NCI-H345 (cell line): ENCODE data around the gene RGN.
"Not testable (repeated sequence)": the region's sequence is repeated elsewhere in the genome, so short reads cannot be mapped to it uniquely, and the experiment has no call there.

Source experiments
- DNase-seq: peaks from one replicate; lab custom pipeline; 2025; lab: John Stamatoyannopoulos, UW

RGN gene

DNA sequence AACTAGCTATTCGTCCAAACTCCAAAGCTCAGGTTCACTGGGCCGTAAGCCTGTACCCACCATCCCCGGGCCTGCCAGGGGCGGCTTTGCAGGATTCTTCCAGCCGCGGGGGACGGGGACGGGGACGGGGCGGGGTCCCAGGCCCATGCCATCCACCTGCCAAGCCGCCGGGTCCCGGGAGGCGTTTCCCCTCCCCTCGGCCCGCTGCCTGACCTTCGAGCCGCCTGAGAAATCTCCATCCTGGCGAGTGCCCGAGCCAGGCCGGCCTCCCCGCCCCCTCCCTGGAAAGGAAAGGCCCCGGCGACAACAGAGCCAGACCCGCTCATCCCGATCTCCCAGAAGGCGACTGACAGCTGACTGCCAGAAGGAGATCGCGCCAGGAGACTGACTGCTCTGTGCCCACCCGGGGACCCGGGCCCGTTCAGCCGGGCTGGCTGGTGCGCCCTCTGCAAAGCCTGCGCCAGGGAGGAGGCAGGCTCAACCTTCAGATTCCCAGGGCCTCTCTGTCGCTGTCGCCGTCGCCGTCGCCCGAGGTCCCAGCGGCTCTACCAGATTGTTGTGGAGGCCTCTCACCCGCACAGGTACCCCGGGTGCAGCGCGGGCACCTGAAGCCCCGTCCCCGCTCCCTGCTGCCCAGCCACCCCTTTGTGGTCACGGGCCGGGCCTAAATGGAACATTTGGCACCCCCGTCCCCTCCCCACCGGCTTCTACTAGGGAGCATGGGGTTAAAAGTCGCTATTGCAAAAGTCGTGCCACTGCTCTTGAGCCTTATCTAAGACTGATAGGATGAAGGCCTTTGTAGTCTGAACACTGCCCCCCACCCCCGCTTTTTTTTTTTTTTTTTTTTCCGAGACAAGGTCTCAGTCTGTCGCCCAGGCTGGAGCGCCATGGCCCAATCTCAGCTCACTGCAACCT is at the start of gene RGN:
RGN (plus strand) TSS at position 315 of the 915 bp plus-strand sequence. CDS start 2,702 bp downstream, outside the sequence.
- DNase-seq = no peak

DNA sequence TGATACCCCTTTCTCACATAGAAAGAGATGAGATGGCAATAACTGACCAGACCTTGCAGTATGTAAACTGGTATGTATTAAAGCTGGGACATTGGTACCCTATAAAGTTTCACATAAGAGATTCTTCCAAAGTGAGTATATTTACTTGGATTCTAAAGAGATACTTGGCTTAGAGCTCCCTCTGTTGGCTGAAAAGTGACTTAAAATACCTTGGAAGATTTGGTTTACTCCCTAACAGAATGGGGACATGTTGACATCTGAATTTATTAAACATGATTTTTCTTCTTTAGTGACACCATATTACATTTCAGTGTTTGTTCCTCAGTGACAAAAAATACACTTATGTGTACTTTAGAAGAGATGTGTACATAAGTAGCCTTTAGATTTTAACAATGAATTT is 47.9 kb upstream of the RGN start:
- DNase-seq = peak; percentile 35

DNA sequence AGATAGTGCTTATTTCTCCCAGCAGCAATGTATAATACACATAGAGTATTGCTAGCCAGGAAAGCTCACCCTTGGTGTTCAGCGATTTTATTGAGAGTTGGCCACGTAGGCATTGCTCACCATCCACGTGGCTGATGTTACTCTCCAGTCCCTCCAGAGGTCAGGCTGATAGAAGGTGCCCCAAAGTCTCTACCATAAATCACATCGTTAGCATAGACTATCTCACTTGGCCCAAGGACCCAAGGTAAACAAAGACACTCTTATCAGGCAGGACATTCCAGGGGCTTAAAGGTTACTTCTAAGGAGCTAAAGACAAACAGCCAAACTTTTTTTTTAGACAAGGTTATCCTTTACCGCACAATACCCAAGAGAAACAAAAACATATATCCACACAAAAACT is 30.3 kb upstream of the RGN start:
- no peak for DNase-seq

DNA sequence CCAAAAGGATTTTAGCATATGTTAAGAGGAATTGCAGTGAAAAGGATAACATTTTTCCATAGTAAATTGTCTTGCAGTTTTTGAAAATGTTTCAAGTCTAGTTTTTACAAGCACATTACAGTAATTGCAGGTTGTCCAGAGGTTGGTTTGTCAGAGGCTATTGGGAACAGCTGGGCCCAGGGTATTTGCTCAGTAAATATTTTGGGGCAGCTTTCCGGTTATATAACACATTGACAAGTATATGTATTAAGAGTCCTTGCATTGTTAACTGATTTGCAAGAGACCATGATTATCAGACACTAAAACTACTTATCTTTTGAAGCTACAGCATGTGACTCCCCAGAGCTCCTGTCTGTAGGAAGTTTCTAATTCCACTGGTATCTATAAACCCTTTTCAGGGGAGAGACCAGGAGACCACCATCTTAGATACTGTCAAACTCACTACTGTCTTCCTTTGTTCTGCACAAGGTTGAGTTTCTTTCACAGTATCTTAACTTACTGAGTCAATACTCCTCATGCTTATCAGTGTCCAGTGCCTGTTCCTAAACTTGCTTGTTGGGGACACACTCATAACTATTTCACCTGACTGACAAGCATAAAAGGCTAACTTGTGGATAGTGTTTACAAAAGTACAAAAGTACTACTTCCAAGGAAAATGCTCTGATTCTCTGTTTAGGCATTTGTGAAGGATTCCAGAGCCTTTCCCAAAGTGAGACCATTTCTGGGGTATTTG is 18.9 kb upstream of the RGN start:
- DNase-seq = no peak

DNA sequence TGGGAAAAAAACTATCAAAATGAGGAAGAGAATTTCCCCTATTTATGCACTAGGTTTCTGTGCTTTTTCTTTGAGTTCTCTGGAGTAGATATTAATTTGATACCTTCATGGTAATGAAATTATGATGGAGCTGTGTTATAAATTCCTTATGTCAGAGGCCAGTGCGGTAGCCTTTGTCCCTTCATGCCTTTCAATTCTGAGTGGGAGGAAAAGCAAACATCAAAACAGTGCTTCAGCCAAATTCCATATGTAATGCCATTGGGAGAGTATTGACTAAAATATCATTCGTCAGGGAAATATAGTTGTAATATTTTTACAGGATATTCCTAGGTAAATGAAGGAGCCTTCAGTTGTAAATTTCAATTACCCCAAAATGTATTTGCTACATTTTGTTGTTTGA is 17.5 kb upstream of the RGN start:
- no peak for DNase-seq

DNA sequence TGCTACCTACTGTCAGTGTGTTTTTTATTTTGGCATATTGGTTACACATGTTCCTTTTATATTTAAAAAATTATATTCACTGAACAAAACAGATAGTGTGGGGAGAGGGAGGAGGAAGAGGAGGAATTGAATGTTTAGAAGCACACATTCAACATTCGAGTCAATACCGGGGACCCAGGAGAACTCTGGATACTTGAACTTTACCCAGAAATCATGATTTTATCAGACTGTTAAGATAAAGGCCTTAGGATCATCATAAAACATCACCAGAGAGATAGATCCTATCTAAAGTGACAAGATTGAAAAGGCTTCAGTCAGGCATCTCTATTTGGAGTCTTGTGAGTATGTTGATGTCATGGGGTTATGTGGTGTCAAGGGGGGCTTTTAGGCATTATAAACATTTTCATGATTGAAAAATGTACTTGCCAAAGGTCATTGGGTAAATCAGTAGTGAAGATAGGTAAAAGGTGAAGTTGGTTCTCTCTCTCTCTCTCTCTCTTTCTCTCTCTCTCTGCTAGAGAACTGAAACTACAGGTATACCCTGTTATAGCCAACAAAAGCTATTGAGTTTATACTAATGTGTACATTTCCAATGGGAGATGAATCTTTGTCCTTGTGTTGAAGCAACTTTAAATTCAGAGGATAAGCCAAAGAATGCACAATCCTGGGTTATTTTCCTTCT is 16.9 kb upstream of the RGN start:
- DNase-seq = no peak

DNA sequence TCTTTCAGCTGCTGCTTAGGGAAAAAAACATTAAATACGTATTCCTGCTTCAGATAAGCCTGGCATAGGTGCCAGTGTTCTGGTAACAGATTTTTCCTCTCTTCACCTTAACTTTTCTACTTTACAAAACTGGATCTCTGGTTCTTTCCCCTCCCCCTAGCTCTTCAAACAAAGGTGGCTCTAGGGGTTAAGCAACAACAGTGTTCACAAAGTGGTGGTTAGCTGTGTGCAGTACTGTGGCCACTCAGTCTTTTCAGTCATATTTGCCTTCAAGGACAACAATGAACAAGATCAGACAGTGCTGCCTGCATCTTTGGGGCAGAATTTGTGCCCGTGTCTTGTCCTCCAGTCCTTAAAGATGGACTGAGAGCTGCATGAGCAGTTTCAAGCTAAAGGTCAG is 15.1 kb upstream of the RGN start:
- DNase-seq = no peak

DNA sequence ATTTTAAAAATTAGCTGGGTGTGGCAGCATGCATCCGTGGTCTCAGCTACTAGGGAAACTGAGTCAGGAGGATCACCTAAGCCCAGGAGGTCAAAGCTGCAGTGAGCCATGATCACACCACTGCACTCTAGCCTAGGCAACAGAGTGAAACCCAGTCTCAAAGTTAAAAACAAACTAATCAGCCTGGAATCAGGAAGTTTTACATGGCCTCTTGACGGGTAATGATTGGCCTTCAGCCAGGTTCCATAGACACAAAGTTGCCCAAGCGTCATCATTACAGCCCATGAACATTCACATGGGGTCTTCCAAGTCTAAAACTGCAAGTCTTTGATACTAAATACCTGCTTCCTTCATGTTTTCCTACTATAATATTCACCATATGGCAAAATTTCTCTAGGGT is 10.0 kb upstream of the RGN start:
- DNase-seq = no peak

DNA sequence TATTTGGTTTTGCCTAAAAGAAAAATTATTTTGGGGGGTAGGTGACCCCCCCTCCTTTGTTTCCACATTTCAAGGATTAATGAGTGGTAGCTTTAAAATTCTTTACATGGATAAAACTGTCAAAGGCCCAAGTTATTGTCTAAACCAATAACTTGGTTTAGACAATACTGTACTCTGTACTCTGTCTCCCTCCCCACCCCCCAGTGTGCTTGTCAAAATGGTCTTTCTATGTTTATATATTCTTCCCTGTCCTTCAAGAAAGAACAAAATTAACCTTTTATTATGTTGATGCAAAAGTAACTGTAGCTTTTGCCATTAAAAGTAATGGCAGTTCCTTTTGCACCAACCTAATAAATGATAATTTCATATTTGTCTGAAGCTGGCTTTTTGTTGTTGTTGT is 9.5 kb upstream of the RGN start:
- no peak for DNase-seq

DNA sequence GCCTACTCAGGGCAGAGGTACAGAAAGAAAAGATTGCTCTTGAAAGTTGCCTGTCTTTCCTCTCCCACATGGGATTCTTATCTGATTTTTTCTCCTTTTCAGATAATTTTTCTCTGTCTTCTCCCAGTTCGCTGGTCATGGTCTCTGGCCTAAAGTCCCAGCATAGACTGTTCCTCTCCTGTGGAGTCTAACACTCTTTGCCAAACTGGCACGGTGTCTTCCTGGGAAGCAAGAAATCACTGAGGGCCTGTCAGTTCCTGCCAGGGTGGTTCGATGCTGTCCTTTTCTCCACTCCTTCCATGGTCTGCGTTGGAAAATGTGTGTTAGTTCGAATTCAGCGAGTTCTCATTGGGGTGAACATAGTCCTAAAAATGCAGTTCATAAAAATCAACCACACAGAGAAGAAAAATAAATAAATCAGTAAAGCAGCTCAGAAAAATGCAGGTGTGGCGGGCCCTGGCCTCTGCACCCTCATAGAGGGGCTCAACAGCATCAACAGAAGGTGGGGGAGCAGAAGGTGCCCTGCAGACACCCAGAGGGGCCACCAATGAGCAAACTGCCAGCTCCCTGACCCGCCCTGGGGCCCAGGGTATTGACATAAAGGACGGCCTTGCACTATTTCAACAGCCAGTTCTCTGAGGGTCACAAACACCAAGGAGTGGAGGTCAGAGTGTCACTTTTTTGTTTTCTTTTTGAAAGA is 2.1 kb downstream of the RGN start:
- no peak for DNase-seq

DNA sequence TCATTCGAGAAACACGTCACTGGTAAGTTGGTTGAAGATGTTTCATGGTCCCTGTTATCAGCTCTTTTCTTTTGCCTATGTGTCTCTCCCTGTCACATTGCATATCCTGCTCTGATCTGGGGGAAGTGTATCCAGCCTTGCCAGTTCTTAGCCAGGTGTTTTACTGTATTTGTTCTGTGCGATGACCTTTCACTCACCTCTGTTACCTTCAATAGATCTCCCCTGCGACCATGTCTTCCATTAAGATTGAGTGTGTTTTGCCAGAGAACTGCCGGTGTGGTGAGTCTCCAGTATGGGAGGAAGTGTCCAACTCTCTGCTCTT is 2.6 kb downstream of the RGN start:
- no peak for DNase-seq

DNA sequence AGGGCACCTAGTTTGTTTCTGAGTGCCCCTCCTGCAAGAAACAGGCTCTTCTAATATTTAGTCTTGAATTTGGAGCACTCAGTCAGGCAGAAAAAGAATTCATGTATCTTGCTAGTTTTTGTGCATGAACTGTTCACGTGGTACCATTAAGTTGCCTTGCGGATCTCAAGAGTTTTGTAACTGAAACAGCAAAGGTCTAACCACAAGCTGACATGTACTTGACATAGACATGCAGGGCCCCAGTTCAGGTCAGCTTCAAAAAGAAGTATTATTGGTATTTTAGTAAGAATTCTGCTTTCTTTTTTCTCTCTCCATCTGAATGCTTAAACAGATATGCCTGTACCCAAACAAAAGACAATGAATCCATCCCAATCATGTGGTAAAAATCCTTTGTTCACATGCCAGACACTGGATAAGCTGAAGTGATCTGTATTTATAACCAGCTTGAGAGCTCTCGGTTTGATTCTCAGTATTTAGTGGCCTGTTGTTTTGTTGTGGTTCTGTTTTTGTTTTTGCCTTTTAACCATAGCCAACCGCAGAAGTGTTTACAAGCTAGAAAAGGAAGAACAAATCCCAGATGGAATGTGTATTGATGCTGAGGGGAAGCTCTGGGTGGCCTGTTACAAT is 13.0 kb downstream of the RGN start:
- peak; percentile 6 for DNase-seq

DNA sequence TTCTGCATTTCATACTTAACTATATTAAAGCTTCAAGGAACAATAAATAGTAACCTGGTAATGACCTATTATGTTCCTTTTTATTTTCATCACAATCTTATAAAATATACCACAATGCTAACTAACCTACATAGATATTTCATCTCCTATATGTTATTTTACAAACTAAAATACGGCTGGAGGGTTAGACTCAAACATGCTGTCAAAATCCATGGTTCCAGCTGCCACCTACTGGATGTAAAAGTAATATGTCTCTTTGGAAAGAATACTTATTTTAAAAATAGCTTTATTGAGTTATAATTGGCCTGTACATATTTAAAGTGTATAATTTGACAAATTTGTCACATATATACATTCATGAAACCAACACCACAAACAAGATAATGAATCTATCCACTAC is 15.0 kb downstream of the RGN start:
- DNase-seq = peak; percentile 20

DNA sequence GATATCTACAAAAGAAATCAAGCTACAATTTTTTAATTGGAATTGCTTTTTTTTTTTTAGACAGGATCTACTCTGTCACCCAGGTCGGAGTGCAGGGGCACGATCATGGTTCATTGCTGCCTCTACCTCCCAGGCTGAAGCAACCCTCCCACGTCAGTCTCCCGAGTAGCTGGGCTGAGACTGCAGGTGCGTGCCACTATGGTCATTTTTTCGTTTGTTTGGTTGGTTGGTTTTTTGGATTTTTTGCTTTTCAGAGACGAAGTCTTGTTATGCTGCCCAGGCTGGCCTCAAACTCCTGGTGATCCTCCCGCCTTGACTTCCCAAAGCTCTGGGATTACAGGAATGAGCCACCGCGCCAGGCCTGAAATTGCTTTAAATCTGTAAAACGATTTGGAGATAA is 15.6 kb downstream of the RGN start:
- DNase-seq = no peak

DNA sequence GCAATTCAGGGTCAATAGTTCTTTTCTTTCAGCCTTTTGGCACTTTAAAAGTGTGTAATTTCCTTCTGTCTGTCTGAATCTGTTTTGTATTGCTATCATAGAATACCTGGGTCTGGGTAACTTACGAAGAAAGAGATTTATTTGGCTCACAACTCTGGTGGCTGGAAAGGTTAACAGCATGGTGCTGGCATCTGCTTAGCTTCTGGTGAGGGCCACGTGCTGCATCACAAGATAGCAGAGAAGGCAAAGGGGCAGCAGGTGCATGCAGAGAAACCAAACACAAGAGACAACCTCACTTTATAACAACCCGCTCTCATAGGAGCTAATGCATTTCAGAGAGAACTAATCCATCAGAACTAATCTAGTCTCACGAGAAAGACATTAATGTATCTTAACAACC is 18.8 kb downstream of the RGN start:
- DNase-seq = no peak

DNA sequence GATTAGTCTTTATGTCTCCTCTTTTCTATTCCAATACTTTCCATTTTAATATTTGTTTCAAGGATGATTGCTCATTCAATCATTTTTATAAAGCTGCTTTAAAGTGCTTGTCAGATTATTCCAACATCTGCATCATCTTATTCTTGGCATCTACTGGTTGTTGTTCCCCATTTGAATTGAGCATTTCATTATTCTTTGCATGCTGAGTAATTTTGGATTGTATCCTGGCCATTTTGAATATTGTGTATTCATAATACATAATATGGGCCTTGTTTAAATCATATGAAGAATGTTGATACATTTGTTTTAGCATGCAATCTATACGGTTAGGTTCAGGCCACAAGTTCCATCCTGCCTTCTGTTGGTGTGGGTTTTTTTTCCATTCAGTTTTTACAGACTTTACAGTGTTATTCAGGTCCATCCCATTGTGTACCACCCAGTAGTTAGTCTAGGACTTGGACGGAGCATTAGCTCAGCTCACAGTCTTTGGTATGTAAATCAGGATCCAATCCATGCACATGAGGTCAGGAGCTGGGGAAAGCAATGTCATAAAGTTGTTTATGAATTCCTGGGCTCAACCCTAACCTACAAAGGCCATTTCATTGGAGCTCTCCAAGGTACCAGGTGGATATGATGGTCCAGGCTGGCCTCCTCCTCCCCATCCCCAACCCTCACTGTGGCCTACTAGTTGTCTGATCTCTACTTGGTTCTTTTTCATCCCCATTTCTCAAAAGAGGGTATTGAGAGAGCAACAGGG is 20.3 kb downstream of the RGN start:
- no peak for DNase-seq

DNA sequence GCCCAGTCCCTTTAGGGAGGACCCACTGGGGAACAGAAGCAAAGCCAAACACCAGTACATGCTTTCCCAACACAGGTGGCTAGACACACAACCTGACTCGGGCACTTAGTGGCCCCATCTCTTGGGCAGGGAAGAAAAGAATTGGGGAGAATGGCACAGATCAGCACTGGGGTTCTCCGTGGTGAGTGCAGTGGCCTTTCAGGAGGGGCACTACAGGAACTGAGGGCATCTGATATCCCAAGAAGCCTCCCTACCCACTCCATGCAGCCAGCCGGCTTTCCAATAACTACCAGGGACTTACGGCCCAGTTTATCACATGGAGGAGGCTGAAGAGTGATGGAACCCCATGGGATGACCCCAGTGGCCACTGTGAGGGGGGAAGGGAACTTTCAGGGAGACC is 23.0 kb downstream of the RGN start:
- no peak for DNase-seq

DNA sequence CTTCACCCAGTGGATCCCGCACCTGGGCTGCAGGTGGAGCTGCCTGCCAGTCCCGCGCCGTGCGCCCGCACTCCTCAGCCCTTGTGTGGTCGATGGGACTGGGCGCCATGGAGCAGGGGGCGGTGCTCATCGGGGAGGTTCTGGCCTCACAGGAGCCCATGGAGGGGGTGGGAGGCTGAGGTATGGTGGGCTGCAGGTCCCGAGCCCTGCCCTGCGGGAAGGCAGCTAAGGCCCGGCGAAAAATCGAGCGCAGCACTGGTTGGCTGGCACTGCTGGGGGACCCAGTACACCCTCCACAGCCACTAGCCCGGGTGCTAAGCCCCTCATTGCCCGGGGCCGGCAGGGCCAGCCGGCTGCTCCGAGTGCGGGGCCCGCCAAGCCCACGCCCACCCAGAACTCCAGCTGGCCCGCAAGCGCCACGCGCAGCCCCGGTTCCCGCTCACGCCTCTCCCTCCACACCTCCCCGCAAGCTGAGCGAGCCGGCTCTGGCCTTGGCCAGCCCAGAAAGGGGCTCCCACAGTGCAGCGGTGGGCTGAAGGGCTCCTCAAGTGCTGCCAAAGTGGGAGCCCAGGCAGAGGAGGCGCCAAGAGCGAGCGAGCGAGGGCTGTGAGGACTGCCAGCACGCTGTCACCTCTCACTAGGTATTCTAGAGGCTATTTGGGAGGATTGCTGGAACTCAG is 32.8 kb downstream of the RGN start:
- DNase-seq = not testable (repeated sequence)

DNA sequence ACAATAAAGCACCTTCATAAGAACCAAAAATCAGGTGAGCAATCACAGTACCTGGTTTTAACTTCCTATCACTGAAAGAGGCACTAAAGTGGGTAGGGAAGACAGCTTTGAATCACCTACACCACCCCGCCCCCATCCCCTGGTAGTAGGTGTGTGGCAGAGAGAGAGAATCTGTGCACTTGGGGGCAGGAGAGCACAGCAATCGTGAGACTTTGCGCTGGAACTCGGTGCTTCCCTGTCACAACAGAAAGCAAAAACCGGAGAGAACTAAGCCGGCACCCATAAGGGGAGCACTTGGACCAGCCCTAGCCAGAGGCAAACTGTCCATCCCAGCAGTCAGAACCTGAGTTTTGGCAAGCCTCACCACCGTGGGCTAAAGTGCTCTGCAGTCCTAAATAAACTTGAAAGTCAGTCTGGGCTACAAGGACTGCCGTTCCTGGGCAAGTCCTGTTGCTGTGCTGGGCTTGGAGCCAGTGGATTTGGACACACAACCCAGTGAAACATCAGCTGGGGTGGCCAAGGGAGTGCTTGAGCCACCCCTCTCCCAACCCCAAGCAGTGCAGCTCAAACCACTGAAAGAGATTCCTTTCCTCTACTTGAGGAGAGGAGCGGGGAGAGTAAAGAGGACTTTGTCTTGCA is 34.2 kb downstream of the RGN start:
- DNase-seq = no peak

DNA sequence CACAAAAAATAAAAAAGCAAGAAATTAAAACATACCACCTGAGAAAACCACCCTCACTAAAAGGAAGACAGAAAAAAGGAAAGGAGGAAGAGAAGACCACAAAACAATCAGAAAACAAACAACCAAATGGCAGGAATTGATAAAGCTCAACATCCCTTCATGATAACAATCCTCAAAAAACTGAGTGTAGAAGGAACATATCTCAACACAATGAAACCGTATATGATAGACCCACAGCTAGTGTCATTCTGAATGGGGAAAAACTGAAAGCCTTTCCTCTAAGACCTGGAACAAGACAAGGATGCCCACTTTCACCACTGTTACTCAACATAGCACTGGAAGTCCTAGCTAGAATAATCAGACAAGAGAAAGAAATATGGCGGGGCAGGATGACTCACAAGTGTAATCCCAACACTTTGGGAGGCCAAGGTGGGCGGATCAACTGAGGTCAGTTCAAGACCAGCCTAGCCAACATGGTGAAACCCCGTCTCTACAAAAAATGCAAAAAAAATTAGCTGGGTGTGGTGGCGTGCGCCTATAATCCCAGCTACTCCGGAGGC is 38.4 kb downstream of the RGN start:
- not testable (repeated sequence) for DNase-seq
